ENCODE results near the gene PSMD9. TPM values are rescaled to one million over a fixed set of nuclear protein-coding genes. Genes with fewer than 3 reads are reported as not detected.

Gene PSMD9
- total RNA-seq, 2 experiments from 2014 or later, result 89.2 to 142 TPM

GRCh38 chr12:121957861-121958515, 69.4 kb downstream of the PSMD9 start:
- Histone ChIP-seq H3K4me3 (ENCODE audit: low read depth, low read length, poor library complexity, severe bottlenecking) (no peak overlapping the region), H3K9me3 (ENCODE audit: low read length) (peaks cover 9% of the 10 kb centered on the region), H3K9me2 (ENCODE audit: insufficient read depth, low read length) (no peaks in the 10 kb centered on the region), H3K4me2 (ENCODE audit: low read length) (no peak overlapping the region), H3K36me3 (ENCODE audit: insufficient read depth, low read length) (peaks cover 14% of the 10 kb centered on the region), H4K20me1 (ENCODE audit: insufficient read depth, low read length) (no peaks in the 10 kb centered on the region), H3K79me2 (ENCODE audit: insufficient read depth, low read depth, low read length) (no peaks in the 10 kb centered on the region), H3K4me1 (ENCODE audit: insufficient read depth, low read length, poor library complexity, severe bottlenecking) (peaks cover 11% of the 10 kb centered on the region), H2AFZ (ENCODE audit: low read length) (no peak overlapping the region), H3K27ac (ENCODE audit: low read depth, low read length, poor library complexity, severe bottlenecking) (no peak overlapping the region)
- DNase-seq (ENCODE audit: low spot score), result no peak
- no TSS peak for BruUV-seq (replicated peaks)
- CTCF ChIA-PET (ENCODE audit: unreplicated experiment), result no interaction called here
- TF ChIP-seq CTCF (conservative IDR thresholded peaks at IDR 0.05; ENCODE audit: low read length) (no peak), EZH2phosphoT487 (IDR thresholded peaks at IDR 0.05; ENCODE audit: borderline replicate concordance, low read depth, low read length) (no peak)
- POLR2A ChIA-PET, result interaction anchor here (0.7 kb wide), 1 partner anchor 581 kb away, joined by 3 read pairs; no protein-coding TSS in a partner anchor
- intact Hi-C loops (cut with micrococcal nuclease; ENCODE audit: unreplicated experiment), result no loop called here

GRCh38 chr12:121958541-121959240, 70.1 kb downstream of the PSMD9 start:
- H3K9me3 ChIP-seq (ENCODE audit: low read length), result peaks cover 2% of the 10 kb centered on the region; the same call in 1 of the 2 replicates
- no peak overlapping the region for H2AFZ ChIP-seq (ENCODE audit: low read length)
- H3K4me2 ChIP-seq (ENCODE audit: low read length), result no peak overlapping the region
- no peak overlapping the region for H3K27ac ChIP-seq (ENCODE audit: low read depth, low read length, poor library complexity, severe bottlenecking)
- intact Hi-C loops (cut with micrococcal nuclease; ENCODE audit: unreplicated experiment), result no loop called here
- no peaks in the 10 kb centered on the region for H3K9me2 ChIP-seq (ENCODE audit: insufficient read depth, low read length)
- H4K20me1 ChIP-seq (ENCODE audit: insufficient read depth, low read length), result no peaks in the 10 kb centered on the region
- DNase-seq (ENCODE audit: low spot score), result no peak
- H3K4me3 ChIP-seq (ENCODE audit: low read depth, low read length, poor library complexity, severe bottlenecking), result no peak overlapping the region
- H3K79me2 ChIP-seq (ENCODE audit: insufficient read depth, low read depth, low read length), result no peaks in the 10 kb centered on the region
- no TSS peak for BruUV-seq (replicated peaks)
- ChIA-PET CTCF (ENCODE audit: unreplicated experiment) (interaction anchor here (1.5 kb wide), 1 partner anchor 10 kb away, joined by 3 read pairs; no protein-coding TSS in a partner anchor), POLR2A (interaction anchor here (1.2 kb wide), 1 partner anchor 48 kb away, joined by 4 read pairs; no protein-coding TSS in a partner anchor)
- H3K4me1 ChIP-seq (ENCODE audit: insufficient read depth, low read length, poor library complexity, severe bottlenecking), result peaks cover 11% of the 10 kb centered on the region
- peaks cover 10% of the 10 kb centered on the region for H3K36me3 ChIP-seq (ENCODE audit: insufficient read depth, low read length)
- TF ChIP-seq EZH2phosphoT487 (IDR thresholded peaks at IDR 0.05; ENCODE audit: borderline replicate concordance, low read depth, low read length) (no peak), CTCF (conservative IDR thresholded peaks at IDR 0.05; ENCODE audit: low read length) (no peak)

GRCh38 chr12:121960541-121960940, 72.0 kb downstream of the PSMD9 start:
- intact Hi-C loops (cut with micrococcal nuclease; ENCODE audit: unreplicated experiment), result no loop called here
- no peaks in the 10 kb centered on the region for H3K9me2 ChIP-seq (ENCODE audit: insufficient read depth, low read length)
- H3K4me2 ChIP-seq (ENCODE audit: low read length), result no peak overlapping the region
- CTCF ChIA-PET (ENCODE audit: unreplicated experiment), result no interaction called here
- POLR2A ChIA-PET, result no interaction called here
- BruUV-seq (replicated peaks), result no TSS peak
- H3K79me2 ChIP-seq (ENCODE audit: insufficient read depth, low read depth, low read length), result no peaks in the 10 kb centered on the region
- H4K20me1 ChIP-seq (ENCODE audit: insufficient read depth, low read length), result no peaks in the 10 kb centered on the region
- peaks cover 21% of the 10 kb centered on the region for H3K4me1 ChIP-seq (ENCODE audit: insufficient read depth, low read length, poor library complexity, severe bottlenecking)
- no peak overlapping the region for H2AFZ ChIP-seq (ENCODE audit: low read length)
- H3K27ac ChIP-seq (ENCODE audit: low read depth, low read length, poor library complexity, severe bottlenecking), result no peak overlapping the region
- TF ChIP-seq EZH2phosphoT487 (IDR thresholded peaks at IDR 0.05; ENCODE audit: borderline replicate concordance, low read depth, low read length) (no peak), CTCF (conservative IDR thresholded peaks at IDR 0.05; ENCODE audit: low read length) (no peak)
- no peak overlapping the region for H3K4me3 ChIP-seq (ENCODE audit: low read depth, low read length, poor library complexity, severe bottlenecking)
- DNase-seq (ENCODE audit: low spot score), result no peak
- H3K9me3 ChIP-seq (ENCODE audit: low read length), result no peaks in the 10 kb centered on the region
- H3K36me3 ChIP-seq (ENCODE audit: insufficient read depth, low read length), result peaks cover 10% of the 10 kb centered on the region
